Naive B cell (primary cell): Measurements from ENCODE around the gene C19orf47. TPM values are rescaled to one million over a fixed set of nuclear protein-coding genes. Genes with fewer than 3 reads are reported as not detected.

ENCODE experiments used
- ATAC-seq, 2 donors: fragments of 150-1000 bp; cut with Tn5 transposase; 2 replicates each; pipeline ENCODE4 v1.10.0; 2021; ENCODE audit warnings: low read depth in 2 of 2, mild to moderate bottlenecking in 2 of 2, moderate library complexity in 2 of 2
- DNase-seq: peaks from one replicate; pipeline ENCODE4 v3.0.0; 2022
- H3K27ac Mint-ChIP-seq, 6 donors: one replicate each; pipeline ENCODE4 v1.8.0; 2020 to 2022; ENCODE audit warnings: mild to moderate bottlenecking in 6 of 6, mixed read lengths in 6 of 6, moderate library complexity in 5 of 6, inconsistent platforms in 2 of 6
- H3K27me3 Mint-ChIP-seq, 3 donors: one replicate each; pipeline ENCODE4 v1.8.0; 2021 to 2022; ENCODE audit warnings: mixed read lengths in 3 of 3, mild to moderate bottlenecking in 1 of 3
- H3K36me3 Mint-ChIP-seq, 2 donors: one replicate each; pipeline ENCODE4 v1.8.0; 2020 to 2022; ENCODE audit warnings: mixed read lengths in 2 of 2, inconsistent platforms in 1 of 2, mild to moderate bottlenecking in 1 of 2
- H3K4me1 Mint-ChIP-seq, 3 donors: one replicate each; pipeline ENCODE4 v1.8.0; 2020 to 2022; ENCODE audit warnings: mixed read lengths in 3 of 3, inconsistent platforms in 1 of 3, mild to moderate bottlenecking in 1 of 3, moderate library complexity in 1 of 3
- H3K4me3 Mint-ChIP-seq, 8 donors: one replicate each; pipeline ENCODE4 v1.8.0; 2020 to 2022; ENCODE audit warnings: mild to moderate bottlenecking in 8 of 8, mixed read lengths in 8 of 8, moderate library complexity in 8 of 8, inconsistent platforms in 2 of 8
- H3K9me3 Mint-ChIP-seq, 7 donors: one replicate each; pipeline ENCODE4 v1.8.0; 2020 to 2022; ENCODE audit warnings: mixed read lengths in 7 of 7, mild to moderate bottlenecking in 5 of 7, inconsistent platforms in 2 of 7, moderate library complexity in 1 of 7
- polyA plus RNA-seq, 6 donors: library from polyadenylated mRNA; unstranded; fragments of 300-500 nt; fragmentation: Illumina TruSeq; gene quantifications; one replicate each; pipeline ENCODE4 v1.2.3, GENCODE V29; 2021; ENCODE audit warnings: low read depth in 6 of 6

The C19orf47 gene
- polyA plus RNA-seq, 6 donors from 2014 or later, result 6.2 to 14.0 (median 8.5) TPM

GRCh38 chr19:40278361-40279035, 69.7 kb downstream of the C19orf47 start:
- Mint-ChIP-seq H3K4me1 (peaks cover 67 to 89% (median 75%) of the 10 kb centered on the region in 3 donors), H3K27ac (peak overlapping the region in 5 of 6 donors; percentile 56 to 99 (median 76)), H3K4me3 (peak overlapping the region in 6 of 8 donors; percentile 26 to 73 (median 58)), H3K9me3 (no peaks in the 10 kb centered on the region), H3K27me3 (no peaks in the 10 kb centered on the region), H3K36me3 (no peaks in the 10 kb centered on the region)
- DNase-seq, result no peak
- ATAC-seq, result no peak

- no peak for ATAC-seq
- H3K4me3 Mint-ChIP-seq, result peak overlapping the region in 5 of 8 donors; percentile 19 to 76 (median 51)
- H3K27me3 Mint-ChIP-seq, result no peaks in the 10 kb centered on the region
- DNase-seq, result no peak
- H3K9me3 Mint-ChIP-seq, result no peaks in the 10 kb centered on the region
- peaks cover 63 to 88% (median 67%) of the 10 kb centered on the region in 3 donors for H3K4me1 Mint-ChIP-seq
- no peaks in the 10 kb centered on the region for H3K36me3 Mint-ChIP-seq
- H3K27ac Mint-ChIP-seq, result peak overlapping the region in 3 of 6 donors; percentile 57 to 99 (median 96)
Measured at GRCh38 chr19:40277356-40278059, 70.7 kb downstream of the C19orf47 start.

GRCh38 chr19:40274585-40275544, 73.3 kb downstream of the C19orf47 start:
- Mint-ChIP-seq H3K4me3 (peak overlapping the region in 7 of 8 donors; percentile 40 to 85 (median 76)), H3K36me3 (no peaks in the 10 kb centered on the region), H3K27ac (peak overlapping the region; percentile 58 to 89 (median 80)), H3K4me1 (peaks cover 56 to 82% (median 63%) of the 10 kb centered on the region in 3 donors), H3K27me3 (no peaks in the 10 kb centered on the region), H3K9me3 (no peaks in the 10 kb centered on the region)
- ATAC-seq (peak; percentile 78 to 84), DNase-seq (peak; percentile 34)

GRCh38 chr19:40273469-40274360, 74.5 kb downstream of the C19orf47 start:
- H3K4me3 Mint-ChIP-seq, result peak overlapping the region in 5 of 8 donors; percentile 68 to 85 (median 76)
- no peaks in the 10 kb centered on the region for H3K36me3 Mint-ChIP-seq
- H3K27me3 Mint-ChIP-seq, result no peaks in the 10 kb centered on the region
- H3K27ac Mint-ChIP-seq, result peak overlapping the region; percentile 59 to 89 (median 72)
- H3K9me3 Mint-ChIP-seq, result no peaks in the 10 kb centered on the region
- ATAC-seq, result no peak
- H3K4me1 Mint-ChIP-seq, result peaks cover 59 to 85% (median 61%) of the 10 kb centered on the region in 3 donors
- DNase-seq, result no peak

- Mint-ChIP-seq H3K27ac (peak overlapping the region in 2 of 6 donors; percentile 71 to 78), H3K27me3 (no peaks in the 10 kb centered on the region)
- DNase-seq, result no peak
Measured at GRCh38 chr19:40272261-40272660, 75.9 kb downstream of the C19orf47 start.

GRCh38 chr19:40271706-40272105, 76.5 kb downstream of the C19orf47 start:
- H3K4me1 Mint-ChIP-seq, result peaks cover 54 to 80% (median 63%) of the 10 kb centered on the region in 3 donors
- peaks cover 0 to 5% of the 10 kb centered on the region in 2 donors for H3K36me3 Mint-ChIP-seq
- ATAC-seq (no peak), DNase-seq (no peak)
- H3K4me3 Mint-ChIP-seq, result no peak overlapping the region
- H3K27ac Mint-ChIP-seq, result peak overlapping the region in 3 of 6 donors; percentile 68 to 78 (median 75)
- H3K27me3 Mint-ChIP-seq, result no peaks in the 10 kb centered on the region
- no peaks in the 10 kb centered on the region for H3K9me3 Mint-ChIP-seq

More at GRCh38 chr19:40272261-40272660, 75.9 kb downstream of the C19orf47 start:
- H3K4me3 Mint-ChIP-seq, result peak overlapping the region in 1 of 8 donors; percentile 44
- ATAC-seq, result no peak
- no peaks in the 10 kb centered on the region for H3K9me3 Mint-ChIP-seq
- H3K4me1 Mint-ChIP-seq, result peaks cover 52 to 79% (median 61%) of the 10 kb centered on the region in 3 donors
- peaks cover 0 to 5% of the 10 kb centered on the region in 2 donors for H3K36me3 Mint-ChIP-seq

- Mint-ChIP-seq H3K36me3 (peaks cover 0 to 5% of the 10 kb centered on the region in 2 donors), H3K4me3 (peak overlapping the region in 1 of 8 donors; percentile 47), H3K27ac (peak overlapping the region in 1 of 6 donors; percentile 75), H3K9me3 (no peaks in the 10 kb centered on the region), H3K27me3 (no peaks in the 10 kb centered on the region), H3K4me1 (peaks cover 50 to 77% (median 56%) of the 10 kb centered on the region in 3 donors)
- no peak for ATAC-seq
- DNase-seq, result no peak
Measured at GRCh38 chr19:40270362-40271089, 77.7 kb downstream of the C19orf47 start.

Other genes with a start within 250 kb of the C19orf47 start
- 1 to 10 TPM in 1 of 6 donors, under 1 TPM in 2, not detected in 3; 0.13 to 1.3 (median 0.21) TPM for gene MAP3K10, start 157.0 kb downstream of the C19orf47 start, polyA plus RNA-seq
- not detected for gene TTC9B, start 130.0 kb downstream of the C19orf47 start, polyA plus RNA-seq
- not detected for gene CCNP, start 121.7 kb downstream of the C19orf47 start, polyA plus RNA-seq
- 10 to 100 TPM; 24.2 to 34.3 (median 30.8) TPM for gene AKT2, start 63.1 kb downstream of the C19orf47 start, polyA plus RNA-seq
- 10 to 100 TPM; 28.2 to 46.5 (median 37.2) TPM for gene PLD3, start 298 bp upstream of the C19orf47 start, polyA plus RNA-seq
- gene HIPK4, start 41.8 kb upstream of the C19orf47 start, polyA plus RNA-seq, result not detected
- under 1 TPM in 4 of 6 donors, not detected in 2; 0.05 to 0.38 (median 0.23) TPM for gene PRX, start 65.0 kb upstream of the C19orf47 start, polyA plus RNA-seq
- 10 to 100 TPM in 4 of 6 donors, 1 to 10 TPM in 2; 8.7 to 23.0 (median 13.0) TPM for gene SERTAD1, start 77.6 kb upstream of the C19orf47 start, polyA plus RNA-seq
- 10 to 100 TPM in 5 of 6 donors, 1 to 10 TPM in 1; 9.8 to 17.6 (median 13.3) TPM for gene SERTAD3, start 95.9 kb upstream of the C19orf47 start, polyA plus RNA-seq
- gene BLVRB, start 117.3 kb upstream of the C19orf47 start, polyA plus RNA-seq, result 10 to 100 TPM in 5 of 6 donors, 1 to 10 TPM in 1; 5.3 to 35.3 (median 24.5) TPM
- not detected for gene SPTBN4, start 118.6 kb upstream of the C19orf47 start, polyA plus RNA-seq
- 100 to 1,000 TPM; 125 to 196 (median 152) TPM for gene SHKBP1, start 228.5 kb upstream of the C19orf47 start, polyA plus RNA-seq